SK-N-SH treated with all-trans-retinoic acid at 6 μM for 48 hours (cell line): ENCODE measurements around the gene SKAP2.

ENCODE experiments used
- ATAC-seq: fragments of 200-7000 bp; cut with Tn5 transposase; 3 replicates; pipeline ENCODE4 v1.9.1; 2020; ENCODE audit warnings: mild to moderate bottlenecking, moderate library complexity
- ARNTL ChIP-seq: fragments of 450-650 bp; formaldehyde crosslinking; IDR thresholded peaks from 2 replicates; pipeline ENCODE4 v1.5.0; 2020; ENCODE audit warnings: low read depth, mild to moderate bottlenecking, moderate library complexity, borderline replicate concordance
- BACH2 ChIP-seq: fragments of 250-450 bp; sonication (Bioruptor Pico); IDR thresholded peaks from 2 replicates; pipeline ENCODE4 v1.9.0; 2021; ENCODE audit warnings: mild to moderate bottlenecking, borderline replicate concordance
- CSDC2 ChIP-seq: fragments of 250-450 bp; sonication (Bioruptor Pico); IDR thresholded peaks from 2 replicates; pipeline ENCODE4 v1.5.0; 2020; ENCODE audit warnings: mild to moderate bottlenecking, moderate library complexity
- CSRNP3 ChIP-seq: fragments of 250-450 bp; sonication (Bioruptor Pico); IDR thresholded peaks from 2 replicates; pipeline ENCODE4 v1.5.1; 2021; ENCODE audit warnings: mild to moderate bottlenecking, moderate library complexity
- ESRRG ChIP-seq: fragments of 250-450 bp; sonication (Bioruptor Pico); IDR thresholded peaks from 2 replicates; pipeline ENCODE4 v1.6.1; 2021; ENCODE audit warnings: mild to moderate bottlenecking
- ISL1 ChIP-seq: fragments of 250-450 bp; sonication (Bioruptor Pico); IDR thresholded peaks from 2 replicates; pipeline ENCODE4 v2.1.2; 2022; ENCODE audit warnings: mild to moderate bottlenecking, moderate library complexity
- OSR1 ChIP-seq: fragments of 250-450 bp; sonication (Bioruptor Pico); IDR thresholded peaks from 2 replicates; pipeline ENCODE4 v1.8.0; 2022; ENCODE audit warnings: moderate library complexity, mild to moderate bottlenecking, inconsistent platforms
- PATZ1 ChIP-seq: fragments of 250-450 bp; sonication (Bioruptor Pico); IDR thresholded peaks from 2 replicates; pipeline ENCODE4 v1.8.0; 2020; ENCODE audit warnings: mild to moderate bottlenecking, moderate library complexity, borderline replicate concordance
- POU6F1 ChIP-seq: fragments of 250-450 bp; sonication (Bioruptor Pico); IDR thresholded peaks from 2 replicates; pipeline ENCODE4 v1.8.0; 2021; ENCODE audit warnings: low read depth, mild to moderate bottlenecking, moderate library complexity, borderline replicate concordance
- TCF4 ChIP-seq: fragments of 250-450 bp; sonication (Bioruptor Pico); IDR thresholded peaks from 2 replicates; pipeline ENCODE4 v1.8.0; 2021; ENCODE audit warnings: mild to moderate bottlenecking, moderate library complexity, borderline replicate concordance
- TSHZ2 ChIP-seq: fragments of 250-450 bp; sonication (Bioruptor Pico); IDR thresholded peaks from 2 replicates; pipeline ENCODE4 v1.5.0; 2020; ENCODE audit warnings: mild to moderate bottlenecking, moderate library complexity
- ZC3H10 ChIP-seq: fragments of 250-450 bp; sonication (Bioruptor Pico); IDR thresholded peaks from 2 replicates; pipeline ENCODE4 v1.5.1; 2021; ENCODE audit warnings: mild to moderate bottlenecking, moderate library complexity
- ZNF70 ChIP-seq: fragments of 450-650 bp; formaldehyde crosslinking; IDR thresholded peaks from 2 replicates; pipeline ENCODE4 v1.5.0; 2020; ENCODE audit warnings: mild to moderate bottlenecking, moderate library complexity
- ZNF8 ChIP-seq: fragments of 450-650 bp; formaldehyde crosslinking; IDR thresholded peaks from 2 replicates; pipeline ENCODE4 v1.5.0; 2020; ENCODE audit warnings: mild to moderate bottlenecking, moderate library complexity

The SKAP2 gene

GRCh38 chr7:26899519-26899918 lies 35.1 kb upstream of the SKAP2 start (continued):
- TF ChIP-seq TSHZ2 (CRISPR knock-in tag) (no peak), ARNTL (CRISPR knock-in tag) (no peak), PATZ1 (CRISPR knock-in tag) (no peak), CSDC2 (CRISPR knock-in tag) (no peak)

GRCh38 chr7:26898891-26899290 lies 34.5 kb upstream of the SKAP2 start:
- ATAC-seq: no peak

GRCh38 chr7:26897928-26898327 lies 33.5 kb upstream of the SKAP2 start:
- no peak for TF ChIP-seq PATZ1 (CRISPR knock-in tag)
- no peak for ATAC-seq

More at GRCh38 chr7:26898891-26899290, 34.5 kb upstream of the SKAP2 start:
- TF ChIP-seq CSRNP3 (no peak), ESRRG (CRISPR knock-in tag) (no peak), ZNF70 (CRISPR knock-in tag) (no peak), POU6F1 (CRISPR knock-in tag) (no peak), TCF4 (no peak), ISL1 (CRISPR knock-in tag) (no peak), TSHZ2 (CRISPR knock-in tag) (no peak), ZNF8 (CRISPR knock-in tag) (no peak), OSR1 (CRISPR knock-in tag) (no peak), BACH2 (CRISPR knock-in tag) (no peak), ZC3H10 (no peak), CSDC2 (CRISPR knock-in tag) (no peak)
- TF ChIP-seq, all 23 proteins: peak for 0
